ENCODE data around the gene AKIP1.
A peak's percentile ranks its signal among the peaks of the same experiment; 100 is the strongest.

AKIP1 gene

GRCh38 chr11:8917157-8917825 lies 6.3 kb downstream of the AKIP1 start:
- Histone ChIP-seq H3K4me1 (ENCODE audit: control insufficient read depth in 2 of 2, insufficient read depth in 1 of 2, low read depth in 1 of 2, low read length in 2 of 2) (peaks cover 17 to 18% of the 10 kb centered on the region in 2 donors), H3K36me3 (replicated peaks in 1 of 2; ENCODE audit: control insufficient read depth in 2 of 2, insufficient read depth in 2 of 2, low read length in 2 of 2) (peaks cover 19 to 90% of the 10 kb centered on the region in 2 donors), H2BK120ac (ENCODE audit: low read depth, low read length) (no peak overlapping the region), H3K4me3 (ENCODE audit: low read length in 2 of 2) (no peak overlapping the region), H2BK5ac (ENCODE audit: low read length) (no peak overlapping the region), H2BK15ac (ENCODE audit: low read length) (no peak overlapping the region), H3K4ac (ENCODE audit: low read length) (no peak overlapping the region), H3K9ac (ENCODE audit: low read depth, low read length, poor library complexity) (no peak overlapping the region), H2BK12ac (ENCODE audit: low read length) (no peak overlapping the region), H3K18ac (ENCODE audit: low read length) (no peak overlapping the region), H4K8ac (ENCODE audit: low read depth, low read length) (no peak overlapping the region), H3K14ac (ENCODE audit: low read length) (no peak overlapping the region), H2AFZ (ENCODE audit: low read length) (no peak overlapping the region), H3K23ac (ENCODE audit: low read depth, low read length, poor library complexity) (no peak overlapping the region), H3K79me1 (ENCODE audit: low read depth, low read length) (no peaks in the 10 kb centered on the region), H3K27ac (replicated peaks; ENCODE audit: low read length) (peak overlapping the region; percentile 88), H4K91ac (ENCODE audit: low read depth, low read length, poor library complexity) (no peak overlapping the region), H3K4me2 (ENCODE audit: insufficient read depth, low read length, poor library complexity, severe bottlenecking) (no peak overlapping the region), H3K9me3 (replicated peaks in 1 of 2; ENCODE audit: control insufficient read depth in 2 of 2, insufficient read depth in 1 of 2, low read depth in 1 of 2, low read length in 2 of 2) (no peaks in the 10 kb centered on the region), H3K27me3 (ENCODE audit: control insufficient read depth in 3 of 3, insufficient read depth in 3 of 3, low read depth in 1 of 3, low read length in 3 of 3) (no peaks in the 10 kb centered on the region), H2AK5ac (ENCODE audit: low read depth, low read length) (no peak overlapping the region)
- no CpG with 5 or more reads among the region's 5 CpGs for WGBS, 2 donors (ENCODE audit: extremely low coverage in 2 of 2, insufficient read length in 2 of 2, insufficient replicate concordance in 1 of 2)
- peak; percentile 57 for DNase-seq (ENCODE audit: low spot score)

- Histone ChIP-seq H2AFZ (ENCODE audit: low read length) (no peak overlapping the region), H3K27me3 (ENCODE audit: control insufficient read depth in 3 of 3, insufficient read depth in 3 of 3, low read depth in 1 of 3, low read length in 3 of 3) (no peaks in the 10 kb centered on the region), H2AK5ac (ENCODE audit: low read depth, low read length) (no peak overlapping the region), H2BK5ac (ENCODE audit: low read length) (no peak overlapping the region), H3K27ac (replicated peaks; ENCODE audit: low read length) (no peak overlapping the region), H2BK15ac (ENCODE audit: low read length) (no peak overlapping the region), H3K9ac (ENCODE audit: low read depth, low read length, poor library complexity) (no peak overlapping the region), H3K23ac (ENCODE audit: low read depth, low read length, poor library complexity) (no peak overlapping the region), H3K18ac (ENCODE audit: low read length) (no peak overlapping the region), H3K14ac (ENCODE audit: low read length) (no peak overlapping the region), H3K4ac (ENCODE audit: low read length) (no peak overlapping the region), H4K8ac (ENCODE audit: low read depth, low read length) (no peak overlapping the region), H4K91ac (ENCODE audit: low read depth, low read length, poor library complexity) (no peak overlapping the region), H3K4me2 (ENCODE audit: insufficient read depth, low read length, poor library complexity, severe bottlenecking) (no peak overlapping the region), H3K4me3 (ENCODE audit: low read length in 2 of 2) (no peak overlapping the region), H2BK120ac (ENCODE audit: low read depth, low read length) (no peak overlapping the region), H3K79me1 (ENCODE audit: low read depth, low read length) (no peaks in the 10 kb centered on the region), H3K36me3 (replicated peaks in 1 of 2; ENCODE audit: control insufficient read depth in 2 of 2, insufficient read depth in 2 of 2, low read length in 2 of 2) (peaks cover 25 to 61% of the 10 kb centered on the region in 2 donors), H3K4me1 (ENCODE audit: control insufficient read depth in 2 of 2, insufficient read depth in 1 of 2, low read depth in 1 of 2, low read length in 2 of 2) (peaks cover 0 to 8% of the 10 kb centered on the region in 2 donors), H3K9me3 (replicated peaks in 1 of 2; ENCODE audit: control insufficient read depth in 2 of 2, insufficient read depth in 1 of 2, low read depth in 1 of 2, low read length in 2 of 2) (no peaks in the 10 kb centered on the region), H2BK12ac (ENCODE audit: low read length) (no peak overlapping the region)
- DNase-seq (ENCODE audit: low spot score), result no peak
- no CpG with 5 or more reads among the region's 5 CpGs for WGBS, 2 donors (ENCODE audit: extremely low coverage in 2 of 2, insufficient read length in 2 of 2, insufficient replicate concordance in 1 of 2)
Observed at GRCh38 chr11:8922691-8923090, 11.7 kb downstream of the AKIP1 start.

GRCh38 chr11:8925711-8926110 lies 14.7 kb downstream of the AKIP1 start:
- no CpG with 5 or more reads among the region's 5 CpGs for WGBS, 2 donors (ENCODE audit: extremely low coverage in 2 of 2, insufficient read length in 2 of 2, insufficient replicate concordance in 1 of 2)
- no peak for DNase-seq (ENCODE audit: low spot score)

GRCh38 chr11:8926236-8926635 lies 15.2 kb downstream of the AKIP1 start:
- Histone ChIP-seq H3K9ac (ENCODE audit: low read depth, low read length, poor library complexity) (no peak overlapping the region), H2AFZ (ENCODE audit: low read length) (no peak overlapping the region), H2BK5ac (ENCODE audit: low read length) (no peak overlapping the region), H3K23ac (ENCODE audit: low read depth, low read length, poor library complexity) (no peak overlapping the region), H3K4ac (ENCODE audit: low read length) (no peak overlapping the region), H3K4me1 (ENCODE audit: control insufficient read depth in 2 of 2, insufficient read depth in 1 of 2, low read depth in 1 of 2, low read length in 2 of 2) (peaks cover 0 to 2% of the 10 kb centered on the region in 2 donors), H3K79me1 (ENCODE audit: low read depth, low read length) (no peaks in the 10 kb centered on the region), H4K91ac (ENCODE audit: low read depth, low read length, poor library complexity) (no peak overlapping the region), H2BK12ac (ENCODE audit: low read length) (no peak overlapping the region), H3K27ac (replicated peaks; ENCODE audit: low read length) (no peak overlapping the region), H3K4me3 (ENCODE audit: low read length in 2 of 2) (peak overlapping the region in 1 of 2 donors; percentile 38), H3K4me2 (ENCODE audit: insufficient read depth, low read length, poor library complexity, severe bottlenecking) (no peak overlapping the region), H3K36me3 (replicated peaks in 1 of 2; ENCODE audit: control insufficient read depth in 2 of 2, insufficient read depth in 2 of 2, low read length in 2 of 2) (peaks cover 8 to 28% of the 10 kb centered on the region in 2 donors), H3K9me3 (replicated peaks in 1 of 2; ENCODE audit: control insufficient read depth in 2 of 2, insufficient read depth in 1 of 2, low read depth in 1 of 2, low read length in 2 of 2) (no peaks in the 10 kb centered on the region), H2AK5ac (ENCODE audit: low read depth, low read length) (no peak overlapping the region), H2BK15ac (ENCODE audit: low read length) (no peak overlapping the region), H4K8ac (ENCODE audit: low read depth, low read length) (no peak overlapping the region), H3K27me3 (ENCODE audit: control insufficient read depth in 3 of 3, insufficient read depth in 3 of 3, low read depth in 1 of 3, low read length in 3 of 3) (no peaks in the 10 kb centered on the region), H2BK120ac (ENCODE audit: low read depth, low read length) (no peak overlapping the region), H3K18ac (ENCODE audit: low read length) (no peak overlapping the region), H3K14ac (ENCODE audit: low read length) (no peak overlapping the region)
- DNase-seq (ENCODE audit: low spot score), result no peak
- no CpG with 5 or more reads among the region's 5 CpGs for WGBS, 2 donors (ENCODE audit: extremely low coverage in 2 of 2, insufficient read length in 2 of 2, insufficient replicate concordance in 1 of 2)

More at GRCh38 chr11:8925711-8926110, 14.7 kb downstream of the AKIP1 start:
- peaks cover 10 to 33% of the 10 kb centered on the region in 2 donors for H3K36me3 ChIP-seq (replicated peaks in 1 of 2; ENCODE audit: control insufficient read depth in 2 of 2, insufficient read depth in 2 of 2, low read length in 2 of 2)
- no peak overlapping the region for H2BK5ac ChIP-seq (ENCODE audit: low read length)
- no peaks in the 10 kb centered on the region for H3K79me1 ChIP-seq (ENCODE audit: low read depth, low read length)
- H2BK120ac ChIP-seq (ENCODE audit: low read depth, low read length), result no peak overlapping the region
- no peak overlapping the region for H2BK15ac ChIP-seq (ENCODE audit: low read length)
- no peak overlapping the region for H3K14ac ChIP-seq (ENCODE audit: low read length)
- H3K23ac ChIP-seq (ENCODE audit: low read depth, low read length, poor library complexity), result no peak overlapping the region
- H3K4me2 ChIP-seq (ENCODE audit: insufficient read depth, low read length, poor library complexity, severe bottlenecking), result no peak overlapping the region
- peaks cover 0 to 2% of the 10 kb centered on the region in 2 donors for H3K4me1 ChIP-seq (ENCODE audit: control insufficient read depth in 2 of 2, insufficient read depth in 1 of 2, low read depth in 1 of 2, low read length in 2 of 2)
- H3K9me3 ChIP-seq (replicated peaks in 1 of 2; ENCODE audit: control insufficient read depth in 2 of 2, insufficient read depth in 1 of 2, low read depth in 1 of 2, low read length in 2 of 2), result no peaks in the 10 kb centered on the region
- H3K4ac ChIP-seq (ENCODE audit: low read length), result no peak overlapping the region
- H3K9ac ChIP-seq (ENCODE audit: low read depth, low read length, poor library complexity), result no peak overlapping the region
- no peak overlapping the region for H3K27ac ChIP-seq (replicated peaks; ENCODE audit: low read length)
- H3K18ac ChIP-seq (ENCODE audit: low read length), result peak overlapping the region; percentile 54
- H4K91ac ChIP-seq (ENCODE audit: low read depth, low read length, poor library complexity), result no peak overlapping the region
- H2AK5ac ChIP-seq (ENCODE audit: low read depth, low read length), result no peak overlapping the region
- no peaks in the 10 kb centered on the region for H3K27me3 ChIP-seq (ENCODE audit: control insufficient read depth in 3 of 3, insufficient read depth in 3 of 3, low read depth in 1 of 3, low read length in 3 of 3)
- no peak overlapping the region for H2BK12ac ChIP-seq (ENCODE audit: low read length)
- no peak overlapping the region for H3K4me3 ChIP-seq (ENCODE audit: low read length in 2 of 2)
- H4K8ac ChIP-seq (ENCODE audit: low read depth, low read length), result no peak overlapping the region
- no peak overlapping the region for H2AFZ ChIP-seq (ENCODE audit: low read length)

Data from neuronal stem cell (in vitro differentiated cells).